Central memory CD4-positive, alpha-beta T cell (primary cell): ENCODE results near the gene SRSF4.
"Not testable (repeated sequence)": the region's sequence is repeated elsewhere in the genome, so short reads cannot be mapped to it uniquely, and the experiment has no call there.

Experiments used
- DNase-seq: peaks from one replicate; pipeline ENCODE4 v3.0.0; 2022
- total RNA-seq, 3 experiments: gene quantifications; one replicate each; lab custom pipeline; 2026; lab: John Stamatoyannopoulos, UW

The SRSF4 gene
- total RNA-seq: 133 to 171 (median 169) reads per million in 3 experiments

DNA sequence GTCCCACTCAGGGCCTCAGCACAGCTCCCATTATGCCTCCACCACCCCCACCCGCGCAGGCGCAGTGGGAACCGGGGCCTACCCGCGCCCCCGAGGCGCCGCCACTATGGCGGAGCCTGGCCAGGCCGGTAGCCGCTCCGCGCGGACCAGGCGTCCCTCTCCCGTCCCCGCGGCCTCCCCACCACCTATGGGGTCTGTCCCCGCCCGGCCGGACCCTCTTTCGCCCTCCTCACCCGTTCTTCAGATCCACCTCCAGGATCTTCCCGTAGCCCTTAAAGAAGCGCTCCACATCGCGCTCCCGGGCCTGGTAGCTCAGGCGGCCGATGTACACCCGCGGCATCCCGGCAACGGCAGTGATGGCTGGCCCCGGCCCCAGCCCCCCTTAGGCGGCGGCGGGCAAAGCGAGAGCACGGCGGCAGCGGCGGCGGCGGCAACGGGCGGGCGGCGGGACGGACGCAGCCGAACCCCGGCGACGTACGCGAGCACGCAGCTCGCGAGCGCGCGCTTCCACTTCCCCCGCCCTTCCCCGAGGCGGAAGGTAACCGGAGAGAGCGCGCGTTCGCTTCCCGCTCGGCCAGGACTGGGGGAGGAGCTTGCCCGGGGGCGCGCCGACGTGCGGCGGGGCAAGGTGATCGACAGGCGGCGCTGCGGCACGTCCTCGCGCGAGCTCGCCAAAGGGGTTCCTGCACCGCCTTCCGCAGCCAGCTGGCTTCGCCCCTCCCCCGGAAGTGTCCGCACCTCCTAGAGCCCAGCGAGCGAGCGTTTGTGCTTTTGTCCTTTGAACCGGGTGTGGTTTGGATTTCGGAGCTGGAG lies at the start of gene SRSF4:
Gene SRSF4 (minus strand): TSS at position 488 of the 813 bp plus-strand sequence. CDS start 148 bp downstream, at position 340.
- peak; percentile 99 for DNase-seq

DNA sequence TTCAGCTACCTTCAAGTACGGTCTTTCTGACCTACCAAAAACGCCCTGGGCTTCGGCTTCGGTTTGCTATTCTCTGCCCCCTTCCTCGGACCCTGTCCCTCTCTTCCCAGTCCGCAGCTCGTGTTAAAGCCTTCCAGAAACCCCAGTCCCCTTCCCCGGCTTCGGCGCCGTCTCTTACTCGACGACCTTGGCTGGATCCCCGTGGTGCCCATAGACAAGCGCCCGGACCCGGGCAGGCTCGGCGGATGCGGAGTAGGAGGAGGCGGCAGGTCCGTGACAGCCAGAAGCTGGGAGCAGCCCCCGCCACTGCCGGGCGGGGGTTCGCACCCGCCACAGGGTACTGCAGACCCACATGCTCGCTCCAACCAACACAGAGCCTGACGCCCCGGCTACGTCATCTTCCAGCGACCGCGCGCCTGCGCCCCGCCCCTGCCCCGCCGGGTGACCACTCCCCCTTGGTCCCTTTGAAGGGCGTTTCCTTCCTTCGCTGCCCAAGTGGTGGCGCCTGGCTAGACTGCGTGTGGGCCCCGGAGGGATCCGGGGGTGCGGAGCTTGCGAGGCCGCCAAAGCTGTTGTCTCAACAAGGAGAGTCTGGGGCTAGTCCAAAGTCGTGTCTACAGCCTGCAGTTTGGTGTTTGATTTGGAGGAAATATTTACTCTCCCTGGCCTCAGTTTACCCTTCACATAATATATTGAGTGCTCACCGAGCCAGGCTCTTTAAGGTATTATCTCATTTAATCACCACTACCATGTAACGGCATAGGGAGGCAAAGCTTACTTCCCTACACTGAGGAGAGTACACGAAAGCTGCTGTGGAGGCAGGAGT lies 49.1 kb upstream of the SRSF4 start, which contains the start of gene MECR:
Gene MECR (minus strand): TSS at position 382 of the 826 bp plus-strand sequence. CDS start 28 bp downstream, at position 354.
- peak; percentile 93 for DNase-seq

DNA sequence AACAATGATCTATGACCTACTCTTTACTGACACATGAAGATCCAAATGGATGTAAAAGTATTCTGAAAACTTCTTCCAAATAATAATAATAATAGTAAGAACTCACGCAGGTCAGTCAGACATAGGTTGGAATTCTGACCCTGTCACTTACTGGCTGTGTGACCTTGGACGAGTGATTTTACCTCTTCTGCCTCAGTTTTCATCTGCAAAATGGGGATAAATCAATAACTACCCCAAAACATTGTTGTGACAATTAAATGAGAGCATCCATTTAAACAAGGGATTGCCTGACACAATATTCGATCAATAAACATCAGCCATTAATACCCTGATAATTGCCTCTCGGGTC lies 48.5 kb upstream of the SRSF4 start:
- no peak for DNase-seq

DNA sequence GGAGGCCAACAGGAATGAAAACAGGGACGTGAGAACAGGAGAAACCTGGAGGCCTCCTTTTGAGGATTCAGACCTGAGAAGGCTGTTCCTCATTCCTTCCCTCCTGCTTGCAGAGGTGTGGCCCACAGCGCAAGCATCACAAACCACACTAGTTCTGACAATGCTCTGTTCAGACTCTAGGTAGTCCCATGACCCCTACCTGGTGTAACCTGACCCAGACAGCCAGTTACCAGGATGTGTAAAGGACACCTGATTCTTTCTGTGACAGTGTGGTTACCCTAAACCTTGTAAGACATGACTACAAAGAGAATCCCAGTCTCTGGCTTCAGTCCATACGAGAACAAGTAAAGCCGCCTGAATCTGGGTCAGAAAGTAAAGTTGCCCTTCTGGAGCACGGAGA lies 45.8 kb upstream of the SRSF4 start:
- no peak for DNase-seq

DNA sequence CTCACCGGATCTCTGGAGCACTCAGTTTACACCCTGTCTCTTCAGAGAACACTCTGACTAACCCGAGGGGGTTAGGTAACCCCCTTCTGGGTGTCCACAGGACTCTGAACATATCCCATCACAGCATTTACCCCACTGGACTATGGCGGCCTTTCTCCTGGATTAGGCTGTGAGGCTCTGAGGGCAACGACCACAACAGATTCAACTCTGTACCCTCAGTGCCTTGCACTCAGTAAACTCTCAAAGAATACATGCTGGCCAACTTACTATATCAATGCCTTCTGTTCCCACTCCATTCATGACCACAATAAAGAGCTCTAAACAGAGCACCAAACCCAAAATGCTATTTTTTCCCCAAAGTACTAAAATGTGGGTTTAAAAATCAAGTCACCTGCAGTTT lies 43.7 kb upstream of the SRSF4 start:
- DNase-seq: no peak

DNA sequence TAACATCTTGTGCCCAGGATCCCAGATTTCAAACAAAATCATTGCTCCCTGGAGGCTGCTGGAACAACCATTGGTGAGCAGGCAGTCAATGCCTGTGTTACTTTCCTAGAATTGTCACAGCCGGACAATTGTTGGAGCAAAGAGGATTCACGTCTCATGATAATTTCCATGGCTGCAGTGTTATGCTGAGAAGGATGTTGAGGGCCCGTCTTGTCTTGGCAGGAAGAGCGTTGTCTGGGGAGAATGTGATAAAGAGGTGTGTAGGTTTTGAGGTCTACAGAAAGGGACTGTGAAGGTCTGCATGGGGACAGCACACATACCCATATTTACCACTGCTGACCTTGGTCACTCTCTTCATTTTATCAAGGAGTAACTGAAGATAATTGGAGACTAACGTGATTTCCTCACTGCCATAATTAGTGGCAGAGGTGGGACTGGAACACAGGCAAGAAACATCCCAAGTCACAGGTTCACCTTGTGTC lies 42.7 kb upstream of the SRSF4 start:
- DNase-seq: no peak

DNA sequence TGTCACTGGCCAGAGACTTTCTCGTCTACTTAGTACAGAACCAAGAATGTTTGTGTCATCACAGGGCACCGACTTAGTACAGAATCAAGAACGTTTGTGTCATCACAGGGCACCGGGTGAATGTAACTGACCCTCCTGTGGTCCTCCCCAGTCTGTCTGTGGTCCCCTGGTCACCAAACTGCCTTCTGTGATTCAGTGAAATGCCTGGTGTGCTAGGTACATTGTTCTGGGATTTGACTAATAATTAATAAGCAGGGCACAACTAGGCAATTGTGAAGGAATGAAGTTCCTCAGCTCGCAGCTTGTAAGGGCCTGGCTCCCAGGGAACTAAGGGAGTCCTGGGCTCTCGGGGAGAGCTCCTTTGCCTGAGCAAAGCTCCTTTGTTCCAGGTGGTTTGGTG lies 41.8 kb upstream of the SRSF4 start:
- DNase-seq: no peak

DNA sequence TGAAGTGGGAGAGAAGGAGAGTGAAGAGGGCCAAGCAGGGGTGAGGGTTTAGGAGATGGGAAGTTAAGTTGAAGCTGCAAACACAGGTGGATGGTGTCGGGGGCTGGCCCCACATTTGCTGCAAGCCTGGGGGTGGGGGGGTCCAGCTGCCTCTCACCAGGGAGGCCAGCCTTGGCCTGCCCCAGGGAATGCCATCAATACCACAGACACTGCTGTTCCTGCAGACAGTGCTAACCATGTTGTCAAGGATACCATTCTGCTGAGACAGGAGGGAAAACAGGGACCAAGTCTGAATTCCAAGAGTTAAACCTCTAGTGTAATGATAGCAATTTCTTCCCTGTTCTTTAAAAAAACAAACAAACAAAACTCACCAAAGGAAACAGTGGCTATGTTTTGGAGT lies 41.0 kb upstream of the SRSF4 start:
- DNase-seq: no peak

DNA sequence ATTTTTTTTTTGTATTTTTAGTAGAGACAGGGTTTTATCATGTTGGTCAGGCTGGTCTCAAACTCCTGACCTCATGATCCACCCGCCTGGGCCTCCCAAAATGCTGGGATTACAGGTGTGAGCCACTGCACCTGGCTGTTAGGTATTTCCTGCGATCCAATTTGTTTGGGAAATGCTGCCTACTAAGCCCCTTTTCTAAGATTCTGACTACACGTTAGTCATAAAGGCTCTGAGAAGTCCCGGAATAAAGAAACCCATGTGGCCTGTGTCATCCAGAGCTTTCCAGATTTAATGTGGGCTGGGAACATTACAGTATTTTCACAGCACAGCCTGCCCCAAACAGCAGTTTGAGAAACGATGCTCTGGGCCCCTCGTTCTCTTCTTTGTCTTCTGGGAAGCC lies 40.6 kb upstream of the SRSF4 start:
- DNase-seq: not testable (repeated sequence)

DNA sequence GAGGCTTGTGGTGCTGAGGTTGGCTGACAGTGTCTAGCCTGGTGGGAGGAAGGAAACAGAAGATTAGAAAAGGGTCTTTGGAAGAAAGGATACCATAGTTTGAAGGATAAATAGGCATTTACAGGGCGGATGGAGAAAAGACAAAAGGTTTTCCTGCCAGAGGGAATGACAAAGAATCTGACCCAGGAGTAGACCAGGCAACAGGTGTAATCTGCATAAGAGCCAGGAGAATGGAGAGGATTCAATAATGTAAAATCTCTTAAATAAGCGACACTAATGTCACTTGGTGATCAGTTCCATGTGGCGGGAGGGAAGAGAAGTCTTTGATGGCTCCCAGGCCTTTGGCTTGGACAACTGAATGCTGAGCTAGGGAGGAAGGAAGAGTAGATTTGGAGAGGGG lies 39.6 kb upstream of the SRSF4 start:
- DNase-seq: no peak

DNA sequence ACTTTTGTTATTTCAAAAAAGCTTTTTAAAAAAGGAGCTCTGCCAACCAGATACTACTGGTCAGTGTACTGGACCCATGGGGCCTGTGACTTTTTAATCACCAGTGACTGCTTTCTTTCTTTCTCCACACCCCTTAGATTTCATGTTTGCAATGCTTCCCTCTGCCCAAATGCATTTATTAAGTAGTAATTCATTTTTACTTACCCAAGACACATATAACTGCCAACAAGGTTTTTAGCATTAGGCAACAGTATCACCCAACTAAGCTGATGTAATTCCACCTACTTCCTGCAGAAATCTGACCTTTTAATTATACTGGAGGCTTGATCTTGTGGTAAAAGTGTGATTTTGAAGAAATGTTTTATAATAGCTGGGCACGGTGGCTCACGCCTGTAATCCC lies 36.5 kb upstream of the SRSF4 start:
- no peak for DNase-seq

DNA sequence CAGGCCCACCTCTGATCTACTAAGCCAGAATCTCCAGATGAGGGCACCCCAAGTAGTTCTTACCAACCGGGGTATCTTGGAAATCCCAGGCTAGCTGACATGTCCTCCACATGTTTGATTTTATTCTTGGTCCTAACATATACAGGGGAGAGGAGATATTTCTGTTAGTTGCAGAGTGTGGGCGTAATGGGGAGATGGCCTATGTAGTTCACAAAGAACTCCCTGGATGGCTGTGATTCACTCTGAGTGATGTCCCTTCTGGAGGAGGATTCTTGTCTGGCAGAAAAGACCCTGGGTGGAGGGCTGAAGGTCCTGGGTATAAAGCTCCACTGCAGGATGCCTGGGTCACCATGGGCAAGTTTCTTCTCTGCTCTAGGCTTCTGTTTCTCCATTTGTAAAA lies 35.9 kb upstream of the SRSF4 start:
- DNase-seq: no peak

DNA sequence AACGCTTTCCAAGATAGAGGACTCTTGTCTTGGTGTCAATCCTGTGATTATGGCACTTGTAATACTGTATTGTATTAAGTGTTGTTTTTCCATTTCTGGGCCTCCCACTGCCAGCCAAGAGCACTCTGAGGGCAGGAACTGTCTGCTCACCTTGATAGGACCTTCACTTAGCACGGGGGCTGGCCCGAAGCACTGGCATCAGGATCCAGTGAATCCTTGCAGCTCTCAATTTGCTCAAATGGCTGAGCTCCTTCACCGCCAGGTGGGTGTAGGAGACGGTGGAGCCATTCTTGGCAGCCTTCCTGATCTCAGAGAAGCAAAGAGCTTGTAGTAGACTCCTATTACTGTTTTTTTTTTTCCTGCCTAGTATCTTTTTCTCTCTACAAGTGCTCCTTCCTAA lies 31.4 kb upstream of the SRSF4 start:
- no peak for DNase-seq

DNA sequence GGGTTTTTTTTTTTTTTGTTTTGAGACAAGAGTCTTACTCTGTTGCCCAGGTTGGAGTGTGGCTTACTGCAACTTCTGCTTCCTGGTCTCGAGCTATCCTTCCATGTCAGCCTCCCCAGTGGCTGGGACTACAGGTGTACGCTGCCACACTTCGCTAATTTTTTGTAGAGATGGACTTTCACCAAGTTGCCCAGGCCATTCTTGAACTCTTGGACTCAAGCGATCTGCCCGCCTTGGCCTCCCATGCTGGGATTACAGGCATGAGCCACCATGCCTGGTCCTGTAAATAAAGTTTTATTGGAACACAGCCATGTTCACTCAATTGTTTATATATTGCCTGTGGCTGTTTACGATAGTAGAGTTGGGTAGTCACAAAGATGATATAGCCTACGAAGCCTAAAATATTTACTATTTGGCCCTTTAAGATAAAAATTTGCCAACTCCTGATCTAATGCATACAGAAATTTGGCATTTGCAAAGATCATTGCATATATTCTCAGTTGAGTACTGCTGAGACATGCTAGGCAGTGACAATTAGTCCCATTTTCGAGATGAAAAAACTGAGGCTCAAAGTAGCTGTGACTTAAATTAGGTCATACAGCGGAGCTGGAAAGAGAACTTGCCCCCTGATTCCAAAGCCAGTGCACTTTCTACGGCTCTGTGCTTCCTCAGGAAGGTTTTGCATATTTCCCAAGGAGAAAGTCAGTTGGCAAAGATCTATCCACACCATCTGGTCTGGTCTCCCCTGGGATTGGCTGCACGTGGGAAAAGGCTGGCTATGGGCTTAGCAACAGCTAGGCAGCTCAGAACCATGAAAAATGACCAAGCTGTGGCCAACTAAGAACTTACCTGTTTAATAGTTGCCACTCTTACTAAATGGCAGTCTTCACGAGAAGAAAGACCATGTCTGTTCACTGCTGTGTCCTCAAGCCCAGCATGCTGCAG lies 29.7 kb upstream of the SRSF4 start:
- no peak for DNase-seq

DNA sequence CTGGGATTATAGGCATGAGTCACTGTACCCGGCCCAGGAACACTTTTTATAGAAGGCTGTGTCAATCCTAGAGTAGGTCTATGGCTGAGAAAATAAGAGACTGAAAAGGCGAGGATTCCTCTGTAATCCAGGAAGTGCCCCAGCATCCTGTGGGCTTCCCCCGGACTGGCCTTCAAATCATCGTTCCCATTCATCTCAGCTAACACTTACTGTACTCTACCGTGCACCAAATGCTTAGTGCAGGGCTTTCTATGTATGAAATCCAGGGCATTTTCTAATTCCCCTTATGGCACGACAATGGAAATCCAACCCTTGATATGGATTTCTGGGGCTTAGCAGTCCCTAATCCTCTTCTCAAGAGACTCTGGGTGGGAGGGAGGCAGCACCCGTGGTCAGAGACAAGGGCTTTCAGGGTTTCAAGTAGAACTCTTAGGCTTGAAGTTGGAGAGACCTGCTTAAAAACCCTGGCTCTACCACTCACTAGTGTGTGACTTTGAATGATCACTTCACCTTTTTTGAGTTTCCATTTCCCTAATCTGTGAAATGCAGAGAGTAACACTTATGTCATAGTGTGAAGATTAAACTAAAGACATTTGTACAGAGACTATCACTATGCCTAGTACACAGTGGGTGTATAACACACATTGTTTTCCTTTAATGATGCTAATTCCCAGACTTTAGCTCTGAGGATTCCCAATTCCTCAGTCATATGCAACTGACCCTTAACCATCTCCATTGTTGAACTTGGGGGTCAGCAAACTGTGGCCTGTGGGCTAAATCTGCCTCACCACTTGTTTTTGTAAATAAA lies 28.8 kb upstream of the SRSF4 start:
- no peak for DNase-seq

DNA sequence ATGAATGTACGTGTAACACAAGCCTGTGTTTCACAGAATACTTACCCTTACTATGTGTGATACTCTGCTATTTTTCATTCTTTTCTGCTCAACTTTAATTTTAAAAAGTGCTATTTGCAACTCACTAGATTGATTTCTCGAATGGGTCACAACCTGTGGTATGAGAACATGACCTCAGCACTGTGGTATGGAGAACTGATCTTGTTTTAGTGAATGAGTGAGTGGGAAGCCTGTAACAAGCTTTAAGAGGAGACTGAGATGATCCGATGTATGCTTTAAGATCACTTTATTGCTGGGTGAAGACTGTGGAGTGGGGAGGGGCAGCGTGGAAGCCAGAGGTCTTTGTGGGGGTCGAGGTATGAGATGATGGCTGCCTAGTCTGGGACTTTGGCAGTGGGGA lies 27.5 kb upstream of the SRSF4 start:
- no peak for DNase-seq

DNA sequence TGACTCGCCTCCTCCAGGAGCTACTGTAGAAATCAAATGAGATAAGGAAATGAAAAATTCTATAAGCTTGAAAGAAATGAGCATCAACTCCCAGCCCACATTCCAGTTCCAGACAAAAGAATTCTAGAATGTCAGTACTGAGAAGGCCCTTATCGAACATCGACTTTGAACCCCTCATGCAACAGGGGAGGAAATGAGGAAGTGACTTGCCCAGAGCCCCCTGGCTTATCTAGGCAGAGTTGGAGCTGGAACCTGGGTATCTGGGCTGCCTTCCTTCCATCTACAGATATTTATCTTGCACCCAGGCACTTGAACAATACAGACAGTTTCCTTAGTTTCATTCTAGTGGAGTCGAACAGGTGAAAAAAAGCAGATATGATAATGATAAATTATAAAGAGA lies 26.7 kb upstream of the SRSF4 start:
- no peak for DNase-seq

DNA sequence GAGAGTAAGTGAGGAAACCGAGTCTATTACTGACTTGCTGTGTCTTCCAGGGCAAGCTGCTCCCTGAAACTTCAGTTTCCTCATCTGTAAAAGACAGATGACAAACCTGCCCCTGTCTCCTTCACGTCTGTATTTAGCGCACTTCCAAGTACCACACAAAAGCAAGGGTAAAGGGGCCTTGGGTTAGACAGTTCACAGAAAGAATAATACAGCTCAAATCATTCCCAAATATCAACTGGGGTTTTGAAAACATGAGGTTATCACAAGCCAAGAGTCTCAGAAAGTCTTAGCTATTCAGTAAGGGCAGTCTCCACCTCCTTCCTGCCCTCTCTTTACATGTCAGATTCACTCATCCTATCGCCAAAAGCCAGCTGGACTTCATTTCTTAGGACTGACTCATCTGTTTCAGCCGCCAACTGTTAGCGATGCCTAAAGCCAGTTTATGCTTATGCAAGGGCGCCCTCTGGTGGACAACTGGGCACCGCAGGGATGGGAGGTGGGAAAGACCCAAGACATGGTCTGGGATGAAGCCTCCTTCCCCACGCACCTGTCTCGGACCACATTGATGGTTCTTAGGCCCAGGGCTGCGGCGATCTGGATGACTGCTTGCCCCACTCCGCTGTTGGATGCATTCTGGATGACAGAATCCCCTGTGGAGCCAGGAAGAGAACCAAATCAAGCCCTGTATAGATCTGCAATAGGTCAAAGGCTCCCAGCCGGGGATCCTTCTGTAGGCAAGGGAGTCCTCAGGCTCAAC lies 21.1 kb upstream of the SRSF4 start:
- DNase-seq: peak; percentile 74

DNA sequence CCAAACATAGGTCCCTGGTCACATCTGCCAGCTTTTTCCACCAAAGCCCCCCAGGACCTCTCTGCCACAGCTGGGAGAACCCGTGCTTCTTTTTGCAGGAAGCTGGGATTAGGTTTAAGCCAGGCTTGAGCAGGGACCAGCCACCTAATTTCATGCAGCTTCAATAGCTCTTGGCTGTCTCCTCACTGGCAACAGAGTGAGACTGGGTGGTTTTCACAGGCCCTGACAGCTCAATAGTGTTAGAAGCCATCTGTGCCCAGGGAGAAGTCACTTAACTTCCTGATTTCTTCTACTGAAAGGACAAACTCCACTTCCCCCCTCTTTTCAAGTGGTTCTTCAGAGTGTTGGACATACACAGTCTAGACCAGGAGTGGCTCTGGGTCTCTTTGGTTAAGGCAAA lies 20.4 kb upstream of the SRSF4 start:
- no peak for DNase-seq

DNA sequence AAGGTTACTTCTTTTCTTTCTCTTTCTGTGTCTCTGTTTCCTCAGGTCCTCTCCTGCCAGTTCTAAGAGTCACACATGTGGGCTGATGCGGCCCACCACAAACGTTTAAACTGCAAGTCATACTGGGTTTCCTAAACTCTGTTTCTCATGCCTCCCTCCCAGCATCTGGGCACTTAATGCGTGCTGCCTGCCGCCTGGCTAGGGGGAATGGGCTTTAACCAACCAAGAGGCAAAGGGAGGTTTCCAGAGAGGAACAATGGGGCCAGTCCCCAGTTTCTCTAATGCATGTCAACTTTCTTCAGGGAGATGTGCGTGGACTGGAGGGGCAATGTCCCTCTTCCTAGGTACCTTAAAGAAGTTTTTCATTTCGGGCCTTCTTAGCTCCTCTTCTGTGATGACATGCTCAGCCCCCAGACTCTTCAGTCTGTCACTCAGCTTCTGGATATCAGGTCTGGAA lies 19.9 kb upstream of the SRSF4 start:
- no peak for DNase-seq
